ENCODE data around the gene CNTNAP2. TPM values are rescaled to one million over a fixed set of nuclear protein-coding genes. Genes with fewer than 3 reads are reported as not detected.

The CNTNAP2 gene
- total RNA-seq, 1 donor from 2014 or later: 4.2 TPM

DNA sequence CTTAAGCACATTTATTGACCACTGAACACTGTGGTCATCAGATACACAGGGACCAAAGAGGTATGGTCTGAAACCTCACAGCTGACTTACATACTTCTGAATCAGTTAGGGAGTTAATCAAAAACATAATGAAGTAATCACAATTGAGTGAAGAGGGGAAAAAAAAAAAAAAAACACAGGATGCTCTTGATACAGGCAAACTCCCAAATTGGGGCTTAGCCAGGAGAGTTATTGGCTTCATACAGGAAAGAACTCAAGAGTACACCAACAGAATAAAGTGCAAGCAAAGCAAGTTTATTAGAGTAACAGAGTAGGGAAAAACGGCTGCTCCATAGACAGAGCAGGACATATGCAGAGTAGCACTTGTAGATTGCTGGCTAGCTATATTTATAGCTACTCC, 917.0 kb downstream of the CNTNAP2 start:
- Mint-ChIP-seq H3K36me3 (no peaks in the 10 kb centered on the region), H3K27me3 (ENCODE audit: low read depth) (peaks cover 4% of the 10 kb centered on the region), H3K9me3 (peaks cover 1% of the 10 kb centered on the region), H3K4me1 (no peaks in the 10 kb centered on the region), H3K4me3 (no peak overlapping the region), H3K27ac (no peak overlapping the region)
- TF ChIP-seq, protein P1, sequence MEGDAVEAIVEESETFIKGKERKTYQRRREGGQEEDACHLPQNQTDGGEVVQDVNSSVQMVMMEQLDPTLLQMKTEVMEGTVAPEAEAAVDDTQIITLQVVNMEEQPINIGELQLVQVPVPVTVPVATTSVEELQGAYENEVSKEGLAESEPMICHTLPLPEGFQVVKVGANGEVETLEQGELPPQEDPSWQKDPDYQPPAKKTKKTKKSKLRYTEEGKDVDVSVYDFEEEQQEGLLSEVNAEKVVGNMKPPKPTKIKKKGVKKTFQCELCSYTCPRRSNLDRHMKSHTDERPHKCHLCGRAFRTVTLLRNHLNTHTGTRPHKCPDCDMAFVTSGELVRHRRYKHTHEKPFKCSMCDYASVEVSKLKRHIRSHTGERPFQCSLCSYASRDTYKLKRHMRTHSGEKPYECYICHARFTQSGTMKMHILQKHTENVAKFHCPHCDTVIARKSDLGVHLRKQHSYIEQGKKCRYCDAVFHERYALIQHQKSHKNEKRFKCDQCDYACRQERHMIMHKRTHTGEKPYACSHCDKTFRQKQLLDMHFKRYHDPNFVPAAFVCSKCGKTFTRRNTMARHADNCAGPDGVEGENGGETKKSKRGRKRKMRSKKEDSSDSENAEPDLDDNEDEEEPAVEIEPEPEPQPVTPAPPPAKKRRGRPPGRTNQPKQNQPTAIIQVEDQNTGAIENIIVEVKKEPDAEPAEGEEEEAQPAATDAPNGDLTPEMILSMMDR (IDR thresholded peaks at IDR 0.05; ENCODE audit: unreplicated experiment): no peak
- DNase-seq (ENCODE audit: low spot score in 2 of 2, unreplicated experiment in 2 of 2): no peak

DNA sequence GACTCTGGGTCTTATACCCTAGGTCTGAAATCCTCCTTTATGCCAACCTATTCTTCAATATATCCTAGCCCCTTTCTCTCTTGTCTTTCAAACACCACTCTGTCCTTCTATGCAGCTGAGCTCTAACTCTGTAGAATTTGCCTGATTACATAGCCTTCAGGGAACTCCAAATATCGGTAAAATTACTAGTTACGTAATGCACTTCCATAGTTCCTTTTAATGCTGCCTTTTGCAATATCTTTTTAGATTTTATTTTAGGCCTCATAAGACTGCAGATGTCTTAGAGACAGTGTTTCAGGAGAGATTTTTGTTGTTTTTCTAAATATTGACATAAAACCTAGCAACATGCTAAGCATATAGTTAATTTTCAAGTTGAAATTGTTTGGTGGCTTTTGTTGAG, 924.8 kb downstream of the CNTNAP2 start:
- Mint-ChIP-seq H3K36me3 (no peaks in the 10 kb centered on the region), H3K27me3 (ENCODE audit: low read depth) (peaks cover 1% of the 10 kb centered on the region), H3K4me3 (no peak overlapping the region), H3K9me3 (no peaks in the 10 kb centered on the region), H3K27ac (no peak overlapping the region), H3K4me1 (no peaks in the 10 kb centered on the region)
- TF ChIP-seq, protein P1 (IDR thresholded peaks at IDR 0.05; ENCODE audit: unreplicated experiment): no peak
- DNase-seq (ENCODE audit: low spot score in 2 of 2, unreplicated experiment in 2 of 2): no peak

DNA sequence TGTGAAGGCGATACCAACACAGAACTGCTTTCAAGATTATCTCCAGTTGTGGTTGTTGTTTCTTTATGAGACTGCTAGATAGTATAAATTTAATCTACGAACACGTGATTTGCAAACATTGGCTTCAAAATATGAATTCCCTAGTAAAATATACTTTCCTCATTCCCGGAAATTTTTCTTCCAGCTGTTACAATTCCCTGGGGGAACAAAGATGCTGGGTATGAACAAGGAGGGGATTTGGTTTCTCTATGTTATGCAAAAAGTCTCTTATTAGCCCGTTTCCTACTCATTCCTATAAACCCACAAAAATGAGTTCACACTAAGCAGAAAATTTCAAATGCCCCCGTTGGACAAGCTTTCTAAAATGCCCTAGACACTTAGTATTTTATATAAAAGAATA, 928.3 kb downstream of the CNTNAP2 start:
- DNase-seq (ENCODE audit: low spot score in 2 of 2, unreplicated experiment in 2 of 2): no peak
- Mint-ChIP-seq H3K36me3 (no peaks in the 10 kb centered on the region), H3K27ac (no peak overlapping the region), H3K9me3 (no peaks in the 10 kb centered on the region), H3K27me3 (ENCODE audit: low read depth) (peaks cover 1% of the 10 kb centered on the region), H3K4me3 (no peak overlapping the region), H3K4me1 (no peaks in the 10 kb centered on the region)
- TF ChIP-seq, protein P1 (IDR thresholded peaks at IDR 0.05; ENCODE audit: unreplicated experiment): no peak

DNA sequence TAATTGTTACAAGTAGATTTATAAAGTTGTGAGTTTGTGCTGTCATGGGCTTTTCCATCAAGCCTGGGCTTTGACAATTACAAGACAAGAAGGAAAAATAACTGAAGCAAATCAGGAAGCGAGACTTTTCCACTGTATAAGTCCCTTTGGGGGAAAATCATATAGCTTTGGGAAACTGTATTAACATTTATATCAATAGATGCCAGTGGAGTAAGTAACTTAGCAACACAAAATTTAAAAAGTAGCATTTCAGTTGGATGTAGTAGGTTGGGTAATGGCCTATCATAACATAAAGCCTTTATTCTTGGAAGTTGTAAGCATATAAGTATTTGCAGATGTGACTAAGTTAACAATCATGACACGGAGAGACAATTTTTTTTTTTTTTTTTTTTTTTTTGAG, 931.1 kb downstream of the CNTNAP2 start:
- Mint-ChIP-seq H3K27me3 (ENCODE audit: low read depth) (no peaks in the 10 kb centered on the region), H3K27ac (no peak overlapping the region), H3K4me3 (no peak overlapping the region), H3K36me3 (no peaks in the 10 kb centered on the region), H3K4me1 (no peaks in the 10 kb centered on the region), H3K9me3 (no peaks in the 10 kb centered on the region)
- TF ChIP-seq, protein P1 (IDR thresholded peaks at IDR 0.05; ENCODE audit: unreplicated experiment): no peak
- DNase-seq (ENCODE audit: low spot score in 2 of 2, unreplicated experiment in 2 of 2): no peak

DNA sequence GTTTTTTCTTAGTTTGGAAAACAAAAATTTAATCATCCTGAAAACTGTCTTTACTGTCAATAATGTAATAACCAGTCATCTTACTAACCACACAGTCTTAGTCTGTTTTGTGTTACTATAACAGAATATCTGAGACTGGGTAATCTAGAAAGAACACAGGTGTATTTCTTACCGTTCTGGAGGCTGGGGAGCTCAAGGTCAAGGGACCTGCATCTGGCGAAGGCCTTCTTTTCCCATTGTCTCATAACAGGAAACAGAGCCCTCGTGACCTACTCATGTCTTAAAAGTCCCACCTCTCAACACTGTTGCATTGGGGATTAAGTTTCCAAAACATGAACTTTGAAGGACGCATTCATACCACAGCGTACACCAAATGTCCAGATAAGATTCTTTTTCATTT, 932.3 kb downstream of the CNTNAP2 start:
- Mint-ChIP-seq H3K4me3 (no peak overlapping the region), H3K27ac (no peak overlapping the region), H3K4me1 (no peaks in the 10 kb centered on the region), H3K27me3 (ENCODE audit: low read depth) (no peaks in the 10 kb centered on the region), H3K36me3 (no peaks in the 10 kb centered on the region), H3K9me3 (no peaks in the 10 kb centered on the region)
- no peak for DNase-seq (ENCODE audit: low spot score in 2 of 2, unreplicated experiment in 2 of 2)
- TF ChIP-seq, protein P1 (IDR thresholded peaks at IDR 0.05; ENCODE audit: unreplicated experiment): no peak

DNA sequence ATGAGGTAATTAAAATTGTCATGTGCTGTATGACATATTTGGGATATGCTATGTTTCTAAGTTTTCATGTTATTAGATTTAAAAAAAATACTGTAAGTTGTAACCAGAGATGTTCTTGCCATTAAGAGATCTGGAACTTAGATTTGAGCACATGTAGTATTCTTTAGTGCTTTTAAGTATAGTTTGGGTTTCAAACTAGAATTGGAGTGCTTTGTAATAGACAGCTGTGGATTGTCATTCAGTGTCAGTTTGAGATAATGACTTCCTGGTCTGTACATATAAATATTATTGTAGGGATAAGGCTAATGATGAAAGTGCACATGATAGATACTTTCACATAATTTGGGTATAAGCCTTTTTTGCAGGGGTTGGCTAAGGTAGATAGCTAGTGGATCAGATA, 936.2 kb downstream of the CNTNAP2 start:
- DNase-seq (ENCODE audit: low spot score in 2 of 2, unreplicated experiment in 2 of 2): no peak
- Mint-ChIP-seq H3K36me3 (no peaks in the 10 kb centered on the region), H3K9me3 (no peaks in the 10 kb centered on the region), H3K4me3 (no peak overlapping the region), H3K27ac (no peak overlapping the region), H3K4me1 (no peaks in the 10 kb centered on the region), H3K27me3 (ENCODE audit: low read depth) (no peaks in the 10 kb centered on the region)
- TF ChIP-seq, protein P1 (IDR thresholded peaks at IDR 0.05; ENCODE audit: unreplicated experiment): no peak
